ENCODE data around the gene CASP12. TPM values are rescaled to one million over a fixed set of nuclear protein-coding genes. Genes with fewer than 3 reads are reported as not detected.

Gene CASP12
- total and polyA plus RNA-seq, 4 donors: 0.17 TPM; not detected in 3

DNA sequence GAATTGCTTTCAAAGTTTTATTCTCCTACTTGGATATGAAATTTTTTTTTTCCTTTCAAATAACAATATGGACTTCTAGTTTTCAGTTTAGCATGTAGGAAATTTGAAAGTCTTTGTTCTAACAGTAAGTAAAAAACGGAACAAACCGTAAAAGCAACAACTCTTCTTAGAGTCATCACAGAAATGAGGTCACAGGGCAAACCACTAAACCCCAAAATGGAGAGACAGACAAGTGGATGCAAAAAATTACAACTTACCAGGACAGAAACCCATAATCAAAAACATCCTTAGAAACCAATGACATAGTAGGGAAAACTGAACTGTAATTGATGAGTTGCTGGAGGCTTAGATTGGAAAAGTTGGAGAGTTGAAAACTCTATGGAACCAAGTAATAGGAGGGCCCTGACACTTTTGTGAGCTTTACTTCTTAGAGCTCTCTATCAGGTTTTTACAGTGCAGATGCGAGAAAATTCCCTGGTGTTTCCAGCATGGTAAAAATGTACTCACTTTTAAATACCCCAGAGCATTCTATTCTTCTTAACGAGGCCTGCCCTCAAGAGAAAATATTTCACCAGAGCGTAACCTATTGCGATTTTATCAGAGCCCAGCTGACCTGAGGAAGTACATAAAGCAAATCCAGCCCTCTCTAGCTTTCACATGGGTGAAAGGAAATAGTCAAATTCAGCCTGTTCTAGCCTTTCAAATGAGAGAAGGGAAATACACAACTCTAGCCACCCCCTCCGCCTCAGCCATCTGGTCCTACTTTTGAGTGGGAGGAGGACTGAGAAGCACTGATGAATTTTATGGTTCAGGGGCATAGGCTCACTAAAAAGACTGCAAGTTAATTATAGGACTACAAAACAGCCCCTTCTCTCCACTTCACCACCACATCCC is 39.1 kb downstream of the CASP12 start:
- no peak overlapping the region for H3K27ac ChIP-seq (ENCODE audit: low read depth in 1 of 2, low read length in 2 of 2)
- no peaks in the 10 kb centered on the region for H3K4me1 ChIP-seq (ENCODE audit: control insufficient read depth in 4 of 4, insufficient read depth in 4 of 4, low read length in 3 of 4)
- no peak for DNase-seq (ENCODE audit: low spot score)
- no peaks in the 10 kb centered on the region for H3K36me3 ChIP-seq (ENCODE audit: control insufficient read depth in 4 of 4, insufficient read depth in 3 of 4, low read depth in 1 of 4, low read length in 3 of 4)
- peaks cover 0 to under 1% (median 0%) of the 10 kb centered on the region in 4 donors for H3K9me3 ChIP-seq (ENCODE audit: control insufficient read depth in 4 of 4, low read length in 3 of 4)
- WGBS: 68% methylated on average over 7 of the region's 7 CpGs
- TF ChIP-seq, protein P1, sequence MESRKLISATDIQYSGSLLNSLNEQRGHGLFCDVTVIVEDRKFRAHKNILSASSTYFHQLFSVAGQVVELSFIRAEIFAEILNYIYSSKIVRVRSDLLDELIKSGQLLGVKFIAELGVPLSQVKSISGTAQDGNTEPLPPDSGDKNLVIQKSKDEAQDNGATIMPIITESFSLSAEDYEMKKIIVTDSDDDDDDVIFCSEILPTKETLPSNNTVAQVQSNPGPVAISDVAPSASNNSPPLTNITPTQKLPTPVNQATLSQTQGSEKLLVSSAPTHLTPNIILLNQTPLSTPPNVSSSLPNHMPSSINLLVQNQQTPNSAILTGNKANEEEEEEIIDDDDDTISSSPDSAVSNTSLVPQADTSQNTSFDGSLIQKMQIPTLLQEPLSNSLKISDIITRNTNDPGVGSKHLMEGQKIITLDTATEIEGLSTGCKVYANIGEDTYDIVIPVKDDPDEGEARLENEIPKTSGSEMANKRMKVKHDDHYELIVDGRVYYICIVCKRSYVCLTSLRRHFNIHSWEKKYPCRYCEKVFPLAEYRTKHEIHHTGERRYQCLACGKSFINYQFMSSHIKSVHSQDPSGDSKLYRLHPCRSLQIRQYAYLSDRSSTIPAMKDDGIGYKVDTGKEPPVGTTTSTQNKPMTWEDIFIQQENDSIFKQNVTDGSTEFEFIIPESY (IDR thresholded peaks at IDR 0.05): no peak
- TF ChIP-seq NR2F2 (IDR thresholded peaks at IDR 0.05): no peak
- no peak overlapping the region for H3K9ac ChIP-seq (ENCODE audit: low read depth in 1 of 2, low read length in 2 of 2)
- no peak overlapping the region for H3K4me3 ChIP-seq (ENCODE audit: low read depth in 1 of 3, low read length in 3 of 3)
- no peaks in the 10 kb centered on the region for H3K27me3 ChIP-seq (ENCODE audit: control insufficient read depth in 4 of 4, insufficient read depth in 4 of 4, low read length in 3 of 4)

- Histone ChIP-seq H3K4me1 (ENCODE audit: control insufficient read depth in 4 of 4, insufficient read depth in 4 of 4, low read length in 3 of 4) (no peaks in the 10 kb centered on the region), H3K36me3 (ENCODE audit: control insufficient read depth in 4 of 4, insufficient read depth in 3 of 4, low read depth in 1 of 4, low read length in 3 of 4) (no peaks in the 10 kb centered on the region), H3K4me3 (ENCODE audit: low read depth in 1 of 3, low read length in 3 of 3) (no peak overlapping the region), H3K9me3 (ENCODE audit: control insufficient read depth in 4 of 4, low read length in 3 of 4) (no peaks in the 10 kb centered on the region), H3K9ac (ENCODE audit: low read depth in 1 of 2, low read length in 2 of 2) (no peak overlapping the region), H3K27me3 (ENCODE audit: control insufficient read depth in 4 of 4, insufficient read depth in 4 of 4, low read length in 3 of 4) (no peaks in the 10 kb centered on the region), H3K27ac (ENCODE audit: low read depth in 1 of 2, low read length in 2 of 2) (no peak overlapping the region)
- TF ChIP-seq, protein P1 (IDR thresholded peaks at IDR 0.05): no peak
- TF ChIP-seq GABPA (IDR thresholded peaks at IDR 0.05 in 1 of 2, conservative IDR thresholded peaks at IDR 0.05 in 1 of 2) (no peak), JUND (IDR thresholded peaks at IDR 0.05) (no peak), SP1 (IDR thresholded peaks at IDR 0.05) (no peak)
- DNase-seq (ENCODE audit: low spot score): no peak
These were observed 41.7 kb downstream of the CASP12 start for GRCh38 chr11:104856607-104857006.

GRCh38 chr11:104855965-104856364 is 42.3 kb downstream of the CASP12 start:
- DNase-seq (ENCODE audit: low spot score): no peak
- Histone ChIP-seq H3K9me3 (ENCODE audit: control insufficient read depth in 4 of 4, low read length in 3 of 4) (no peaks in the 10 kb centered on the region), H3K4me3 (ENCODE audit: low read depth in 1 of 3, low read length in 3 of 3) (no peak overlapping the region), H3K9ac (ENCODE audit: low read depth in 1 of 2, low read length in 2 of 2) (no peak overlapping the region), H3K27ac (ENCODE audit: low read depth in 1 of 2, low read length in 2 of 2) (no peak overlapping the region), H3K27me3 (ENCODE audit: control insufficient read depth in 4 of 4, insufficient read depth in 4 of 4, low read length in 3 of 4) (no peaks in the 10 kb centered on the region), H3K36me3 (ENCODE audit: control insufficient read depth in 4 of 4, insufficient read depth in 3 of 4, low read depth in 1 of 4, low read length in 3 of 4) (no peaks in the 10 kb centered on the region), H3K4me1 (ENCODE audit: control insufficient read depth in 4 of 4, insufficient read depth in 4 of 4, low read length in 3 of 4) (no peaks in the 10 kb centered on the region)
- WGBS: 71% methylated on average over 2 of the region's 2 CpGs
- TF ChIP-seq NR2F2 (IDR thresholded peaks at IDR 0.05) (no peak), EGR1 (IDR thresholded peaks at IDR 0.05; ENCODE audit: low read depth in 2 of 2) (no peak), TAF1 (conservative IDR thresholded peaks at IDR 0.05) (no peak), FOXA2 (IDR thresholded peaks at IDR 0.05) (no peak), ATF3 (IDR thresholded peaks at IDR 0.05) (no peak), YY1 (IDR thresholded peaks at IDR 0.05) (no peak), HNF4G (IDR thresholded peaks at IDR 0.05) (no peak), SP1 (IDR thresholded peaks at IDR 0.05) (no peak), RXRA (IDR thresholded peaks at IDR 0.05) (no peak), GABPA (IDR thresholded peaks at IDR 0.05 in 1 of 2, conservative IDR thresholded peaks at IDR 0.05 in 1 of 2) (no peak), RAD21 (IDR thresholded peaks at IDR 0.05) (no peak), FOXA1 (IDR thresholded peaks at IDR 0.05) (no peak), HNF4A (conservative IDR thresholded peaks at IDR 0.05) (no peak)
- TF ChIP-seq, protein P2, sequence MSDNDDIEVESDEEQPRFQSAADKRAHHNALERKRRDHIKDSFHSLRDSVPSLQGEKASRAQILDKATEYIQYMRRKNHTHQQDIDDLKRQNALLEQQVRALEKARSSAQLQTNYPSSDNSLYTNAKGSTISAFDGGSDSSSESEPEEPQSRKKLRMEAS (IDR thresholded peaks at IDR 0.05): no peak
- TF ChIP-seq, protein P1 (IDR thresholded peaks at IDR 0.05): no peak
- TF ChIP-seq, protein P3, sequence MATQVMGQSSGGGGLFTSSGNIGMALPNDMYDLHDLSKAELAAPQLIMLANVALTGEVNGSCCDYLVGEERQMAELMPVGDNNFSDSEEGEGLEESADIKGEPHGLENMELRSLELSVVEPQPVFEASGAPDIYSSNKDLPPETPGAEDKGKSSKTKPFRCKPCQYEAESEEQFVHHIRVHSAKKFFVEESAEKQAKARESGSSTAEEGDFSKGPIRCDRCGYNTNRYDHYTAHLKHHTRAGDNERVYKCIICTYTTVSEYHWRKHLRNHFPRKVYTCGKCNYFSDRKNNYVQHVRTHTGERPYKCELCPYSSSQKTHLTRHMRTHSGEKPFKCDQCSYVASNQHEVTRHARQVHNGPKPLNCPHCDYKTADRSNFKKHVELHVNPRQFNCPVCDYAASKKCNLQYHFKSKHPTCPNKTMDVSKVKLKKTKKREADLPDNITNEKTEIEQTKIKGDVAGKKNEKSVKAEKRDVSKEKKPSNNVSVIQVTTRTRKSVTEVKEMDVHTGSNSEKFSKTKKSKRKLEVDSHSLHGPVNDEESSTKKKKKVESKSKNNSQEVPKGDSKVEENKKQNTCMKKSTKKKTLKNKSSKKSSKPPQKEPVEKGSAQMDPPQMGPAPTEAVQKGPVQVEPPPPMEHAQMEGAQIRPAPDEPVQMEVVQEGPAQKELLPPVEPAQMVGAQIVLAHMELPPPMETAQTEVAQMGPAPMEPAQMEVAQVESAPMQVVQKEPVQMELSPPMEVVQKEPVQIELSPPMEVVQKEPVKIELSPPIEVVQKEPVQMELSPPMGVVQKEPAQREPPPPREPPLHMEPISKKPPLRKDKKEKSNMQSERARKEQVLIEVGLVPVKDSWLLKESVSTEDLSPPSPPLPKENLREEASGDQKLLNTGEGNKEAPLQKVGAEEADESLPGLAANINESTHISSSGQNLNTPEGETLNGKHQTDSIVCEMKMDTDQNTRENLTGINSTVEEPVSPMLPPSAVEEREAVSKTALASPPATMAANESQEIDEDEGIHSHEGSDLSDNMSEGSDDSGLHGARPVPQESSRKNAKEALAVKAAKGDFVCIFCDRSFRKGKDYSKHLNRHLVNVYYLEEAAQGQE (IDR thresholded peaks at IDR 0.05): no peak

All from liver (tissue), 9 donors.